Adipocyte (in vitro differentiated cells): ENCODE results near the gene IRAG1.

ENCODE experiments used
- DNase-seq: peaks from one replicate; pipeline ENCODE4 v3.0.0-alpha.2; 2015; ENCODE audit warnings: low read depth
- H3K27me3 ChIP-seq: replicated peaks from 2 replicates; pipeline ENCODE4 v1.7.0; 2013; ENCODE audit warnings: mild to moderate bottlenecking, low read length, moderate library complexity; ENCODE audit not compliant: control insufficient read depth, insufficient read depth
- H3K36me3 ChIP-seq: 2 replicates; pipeline ENCODE4 v1.7.0; 2013; ENCODE audit warnings: low read length, mild to moderate bottlenecking, moderate library complexity; ENCODE audit not compliant: control insufficient read depth, insufficient read depth, severe bottlenecking
- H3K4me1 ChIP-seq: 2 replicates; pipeline ENCODE4 v1.7.0; 2013; ENCODE audit warnings: mild to moderate bottlenecking, low read length, moderate library complexity; ENCODE audit not compliant: control insufficient read depth, insufficient read depth
- H3K4me3 ChIP-seq: 2 replicates; pipeline ENCODE4 v1.7.0; 2013; ENCODE audit warnings: mild to moderate bottlenecking, low read length, moderate library complexity
- H3K9ac ChIP-seq: 2 replicates; pipeline ENCODE4 v1.7.0; 2013; ENCODE audit warnings: mild to moderate bottlenecking, low read length, moderate library complexity
- H3K9me3 ChIP-seq: 2 replicates; pipeline ENCODE4 v1.7.0; 2013; ENCODE audit warnings: mild to moderate bottlenecking, low read length, moderate library complexity; ENCODE audit not compliant: control insufficient read depth

IRAG1 gene

DNA sequence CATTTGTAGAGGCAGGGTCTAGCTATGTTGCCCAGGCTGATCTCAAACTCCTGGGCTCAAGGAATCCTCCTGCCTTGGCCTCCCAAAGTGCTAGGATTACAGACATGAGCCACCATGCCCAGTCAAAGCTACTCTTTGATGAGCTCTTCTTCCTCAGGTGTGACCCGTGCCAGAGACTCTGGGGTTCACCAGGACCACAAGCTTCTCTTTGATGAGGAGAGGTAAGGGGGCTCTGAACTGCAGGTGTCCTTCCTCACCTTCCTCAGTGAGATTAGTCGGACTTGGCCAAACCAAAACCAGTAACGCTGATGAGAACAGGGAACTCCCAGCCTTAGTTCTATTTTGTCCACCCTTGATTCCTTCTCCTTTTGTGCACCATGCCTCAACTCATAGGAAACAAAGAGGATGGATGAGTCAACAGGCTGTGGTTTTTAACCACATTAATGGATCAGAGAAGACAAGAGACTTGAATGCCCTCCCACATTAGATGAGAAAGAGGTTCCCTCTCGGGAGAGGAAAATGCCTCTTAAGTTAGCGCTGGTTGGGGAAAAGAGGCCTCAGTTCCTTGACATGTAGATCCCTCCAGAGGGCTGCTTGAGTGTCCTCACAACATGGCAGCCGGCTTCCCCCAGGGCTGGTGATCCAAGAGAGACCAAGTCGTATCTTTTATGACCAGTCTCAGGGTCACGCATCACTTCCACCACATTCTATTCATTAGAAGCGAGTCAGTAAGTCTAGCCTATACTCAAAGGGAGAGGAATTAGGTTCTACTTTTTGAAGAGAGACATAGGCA is 31.8 kb upstream of the IRAG1 start:
- Histone ChIP-seq H3K36me3 (no peaks in the 10 kb centered on the region), H3K4me3 (no peak overlapping the region), H3K9me3 (no peaks in the 10 kb centered on the region), H3K27me3 (no peaks in the 10 kb centered on the region), H3K9ac (no peak overlapping the region), H3K4me1 (peaks cover 34% of the 10 kb centered on the region)
- no peak for DNase-seq

DNA sequence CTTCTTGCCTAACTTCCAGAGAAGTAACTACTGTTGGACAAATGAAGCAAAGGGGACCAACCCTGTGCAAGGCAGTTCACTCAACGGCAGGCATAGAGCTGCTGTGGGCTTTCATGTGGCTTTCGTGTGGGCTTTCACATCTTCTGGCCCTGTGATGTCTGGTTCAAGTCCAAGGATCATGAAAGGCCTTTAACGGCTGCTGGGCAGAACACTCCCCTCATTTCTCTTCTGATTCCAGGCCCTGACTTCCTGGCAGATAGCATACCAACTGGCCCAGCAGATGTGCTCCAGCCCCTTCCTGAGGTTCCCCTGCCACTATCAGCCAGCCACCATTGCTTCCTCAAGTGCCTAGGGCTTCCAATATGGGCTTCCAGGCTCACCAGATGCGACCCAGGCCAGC is 28.8 kb upstream of the IRAG1 start:
- Histone ChIP-seq H3K4me3 (no peak overlapping the region), H3K9me3 (no peaks in the 10 kb centered on the region), H3K36me3 (no peaks in the 10 kb centered on the region), H3K9ac (no peak overlapping the region), H3K27me3 (no peaks in the 10 kb centered on the region), H3K4me1 (peaks cover 5% of the 10 kb centered on the region)
- no peak for DNase-seq

DNA sequence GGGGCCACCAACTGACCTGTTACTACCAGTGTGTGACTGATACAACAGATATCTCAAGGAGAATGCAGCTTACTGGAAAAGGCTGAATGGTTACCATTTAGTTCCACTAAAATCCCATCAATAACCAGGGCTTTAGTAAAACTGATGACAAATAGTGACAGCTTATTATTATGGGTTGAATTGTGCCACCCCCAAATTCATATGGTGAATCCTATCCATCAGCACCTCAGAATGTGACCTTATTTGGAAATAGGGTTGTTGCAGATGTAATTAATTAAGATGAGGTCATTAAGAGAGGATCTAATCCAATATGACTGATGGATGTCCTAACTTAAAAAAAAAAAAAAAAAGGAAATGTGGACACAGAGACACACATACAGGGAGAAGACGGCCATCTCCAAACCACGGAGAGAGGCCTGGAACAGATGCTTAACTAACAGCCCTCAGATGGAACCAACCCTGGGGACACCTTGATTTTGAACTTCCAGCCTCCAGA is 27.4 kb upstream of the IRAG1 start:
- H3K4me3 ChIP-seq: no peak overlapping the region
- no peaks in the 10 kb centered on the region for H3K27me3 ChIP-seq
- H3K36me3 ChIP-seq: no peaks in the 10 kb centered on the region

DNA sequence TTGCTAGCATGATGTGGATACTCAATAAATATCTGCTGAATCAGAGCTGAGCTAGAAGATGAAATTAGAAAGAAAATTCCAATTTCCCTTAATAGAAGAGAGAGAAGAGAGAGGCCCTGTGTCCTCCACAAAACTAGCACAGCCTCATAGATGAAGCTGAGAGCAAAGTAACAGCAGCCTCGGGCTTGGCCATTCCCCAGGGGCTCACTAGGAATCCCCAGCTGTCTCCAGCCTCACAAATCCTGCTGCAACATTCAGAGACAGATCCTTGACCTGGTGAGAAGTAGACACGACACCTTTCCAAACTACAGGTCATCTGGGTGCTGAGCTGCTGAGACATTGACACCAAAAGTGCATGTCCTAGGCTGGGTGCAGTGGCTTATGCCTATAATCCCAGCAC is 26.1 kb upstream of the IRAG1 start:
- H3K9ac ChIP-seq: no peak overlapping the region
- no peak for DNase-seq
- H3K36me3 ChIP-seq: no peaks in the 10 kb centered on the region
- no peak overlapping the region for H3K4me3 ChIP-seq
- H3K9me3 ChIP-seq: no peaks in the 10 kb centered on the region
- H3K27me3 ChIP-seq: no peaks in the 10 kb centered on the region
- H3K4me1 ChIP-seq: no peaks in the 10 kb centered on the region

More for the DNA sequence above, 27.4 kb upstream of the IRAG1 start:
- Histone ChIP-seq H3K9ac (no peak overlapping the region), H3K4me1 (no peaks in the 10 kb centered on the region), H3K9me3 (no peaks in the 10 kb centered on the region)
- DNase-seq: no peak

DNA sequence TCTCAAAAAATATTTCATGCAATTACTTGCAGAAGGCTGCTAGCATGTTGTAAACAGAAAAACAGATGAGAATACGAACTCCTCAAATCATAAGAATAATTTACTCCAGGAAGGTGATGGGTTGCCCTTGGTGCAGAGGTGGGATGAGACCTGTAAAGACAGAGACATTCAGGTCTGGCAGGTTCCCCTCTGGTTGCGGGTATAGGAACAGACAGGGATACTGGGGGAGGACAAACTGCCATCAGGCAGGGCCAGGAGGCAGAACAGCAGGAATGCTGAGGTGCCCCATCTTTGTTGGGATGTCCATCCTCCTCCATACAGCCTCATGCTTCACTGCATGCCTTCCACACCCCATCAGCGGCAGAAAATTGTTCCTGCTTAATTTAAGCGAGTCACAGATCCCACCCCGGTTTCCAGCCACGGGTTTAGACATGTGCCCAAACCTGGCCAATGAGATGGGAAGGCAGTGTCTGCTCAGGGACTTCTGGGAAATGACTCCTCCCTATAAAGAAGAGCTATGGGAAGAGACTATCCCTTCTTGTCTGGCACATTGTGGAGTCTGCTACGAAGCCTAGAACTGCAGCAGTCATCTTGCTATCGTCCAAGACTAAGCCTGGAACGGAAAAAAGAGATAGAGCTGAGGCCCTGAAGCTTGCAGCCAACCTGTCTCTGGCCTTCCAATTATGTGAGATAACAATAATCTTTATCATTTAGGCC is 23.1 kb upstream of the IRAG1 start:
- H3K4me1 ChIP-seq: no peaks in the 10 kb centered on the region
- no peaks in the 10 kb centered on the region for H3K9me3 ChIP-seq
- no peak for DNase-seq
- H3K9ac ChIP-seq: no peak overlapping the region
- no peak overlapping the region for H3K4me3 ChIP-seq
- H3K36me3 ChIP-seq: no peaks in the 10 kb centered on the region
- no peaks in the 10 kb centered on the region for H3K27me3 ChIP-seq

DNA sequence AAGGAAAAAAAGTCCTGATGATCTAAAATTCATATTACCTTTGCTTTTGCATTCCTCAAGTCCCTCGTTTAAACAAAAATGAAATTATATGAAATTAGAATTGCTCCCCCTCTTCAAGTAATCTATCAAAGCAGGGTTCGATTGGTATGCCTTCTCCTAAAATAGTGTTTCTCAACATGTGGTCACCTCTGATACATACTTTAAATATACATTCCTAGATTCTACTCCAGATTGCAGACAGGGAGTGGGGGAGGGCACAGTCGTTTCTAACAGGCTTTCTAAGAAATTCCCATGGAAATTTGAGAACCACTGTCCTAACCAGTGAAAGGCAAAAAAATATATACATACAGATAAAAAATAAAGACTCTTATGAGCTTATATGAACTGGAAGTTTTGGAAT is 22.6 kb upstream of the IRAG1 start:
- H3K4me1 ChIP-seq: no peaks in the 10 kb centered on the region
- H3K9me3 ChIP-seq: no peaks in the 10 kb centered on the region
- H3K4me3 ChIP-seq: no peak overlapping the region
- H3K36me3 ChIP-seq: no peaks in the 10 kb centered on the region
- H3K9ac ChIP-seq: no peak overlapping the region
- no peaks in the 10 kb centered on the region for H3K27me3 ChIP-seq
- peak; percentile 56 for DNase-seq

DNA sequence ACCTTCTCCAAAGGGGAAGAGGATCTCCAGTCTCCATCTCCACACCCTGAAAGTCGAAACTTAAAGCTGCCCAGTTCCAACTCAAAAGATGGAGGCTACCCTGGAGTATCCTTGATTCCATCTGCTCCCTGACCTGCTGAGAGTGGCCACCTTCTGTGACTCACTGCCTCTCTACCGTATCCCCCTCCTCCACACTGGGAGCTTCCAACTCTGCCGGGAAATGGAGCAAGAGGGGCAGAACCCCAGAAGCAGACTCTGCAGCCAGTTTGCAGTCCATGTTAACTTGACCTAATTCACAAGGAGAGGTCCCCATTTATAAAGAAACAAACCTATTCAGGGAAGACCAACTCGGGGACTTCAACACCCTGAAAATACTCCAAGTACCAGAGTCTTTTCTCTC is 22.0 kb upstream of the IRAG1 start:
- H3K4me3 ChIP-seq: no peak overlapping the region
- no peaks in the 10 kb centered on the region for H3K27me3 ChIP-seq

DNA sequence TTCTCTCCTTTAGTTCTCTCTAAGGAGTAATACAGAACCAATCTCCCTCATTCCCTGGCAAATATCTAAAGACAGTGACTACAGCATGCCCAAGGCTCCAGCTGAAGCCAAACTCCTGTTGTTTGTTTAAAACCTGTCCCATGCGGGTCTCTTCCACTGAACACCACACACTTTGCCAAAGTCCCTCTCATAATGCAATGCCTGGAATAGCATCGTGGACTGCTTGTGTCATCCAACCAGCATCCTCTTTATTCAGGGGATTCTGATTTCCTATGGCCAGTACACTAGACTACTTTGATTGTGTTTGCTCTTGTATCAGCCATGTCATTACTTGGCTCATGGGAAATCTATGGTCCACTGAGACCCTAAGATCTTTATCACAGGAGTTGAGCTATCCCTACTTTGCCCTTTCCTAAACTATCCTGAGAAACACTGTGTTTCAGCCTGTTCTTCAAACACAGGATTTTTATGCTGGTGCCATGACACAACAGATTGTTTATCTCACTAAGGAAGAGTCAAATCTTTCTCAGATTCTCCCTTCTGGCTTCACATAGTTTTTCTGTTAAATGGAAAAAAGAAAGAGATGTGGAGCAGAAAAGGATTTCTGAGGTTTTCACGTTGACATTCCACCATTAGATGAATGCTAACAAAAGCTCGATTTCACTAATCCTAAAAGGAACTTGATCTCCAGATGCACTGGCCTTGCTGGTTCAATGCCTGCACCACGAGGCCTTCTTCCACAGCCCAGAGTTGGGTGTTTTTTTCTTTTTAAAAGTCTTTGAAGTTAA is 15.9 kb upstream of the IRAG1 start:
- Histone ChIP-seq H3K9me3 (no peaks in the 10 kb centered on the region), H3K4me3 (no peak overlapping the region), H3K36me3 (no peaks in the 10 kb centered on the region), H3K9ac (no peak overlapping the region), H3K4me1 (no peaks in the 10 kb centered on the region), H3K27me3 (no peaks in the 10 kb centered on the region)
- DNase-seq: peak; percentile 38

More for the DNA sequence above, 22.0 kb upstream of the IRAG1 start:
- H3K4me1 ChIP-seq: no peaks in the 10 kb centered on the region
- no peaks in the 10 kb centered on the region for H3K9me3 ChIP-seq
- H3K9ac ChIP-seq: no peak overlapping the region
- DNase-seq: no peak
- H3K36me3 ChIP-seq: no peaks in the 10 kb centered on the region

DNA sequence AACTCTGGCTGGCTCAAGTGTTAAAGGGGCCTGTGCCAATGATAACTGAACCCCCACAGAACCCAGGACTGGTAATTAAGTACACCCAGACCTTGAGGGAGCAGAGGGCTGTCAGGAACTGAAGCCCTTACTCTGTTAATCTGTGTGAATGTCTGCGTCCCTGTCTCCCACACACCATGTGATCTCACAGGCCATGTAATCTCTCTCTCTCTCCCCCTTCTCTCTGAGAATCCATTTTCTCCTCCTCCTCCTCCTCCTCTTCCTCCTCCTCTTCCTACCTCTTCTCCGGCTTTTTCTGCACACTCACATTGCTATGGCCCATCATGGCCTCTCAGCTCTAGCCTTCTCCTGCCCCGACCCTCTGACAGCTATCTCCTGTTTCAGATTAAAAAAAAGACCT is 14.6 kb upstream of the IRAG1 start:
- Histone ChIP-seq H3K4me1 (no peaks in the 10 kb centered on the region), H3K27me3 (no peaks in the 10 kb centered on the region), H3K36me3 (no peaks in the 10 kb centered on the region), H3K4me3 (no peak overlapping the region), H3K9me3 (no peaks in the 10 kb centered on the region), H3K9ac (no peak overlapping the region)
- no peak for DNase-seq

DNA sequence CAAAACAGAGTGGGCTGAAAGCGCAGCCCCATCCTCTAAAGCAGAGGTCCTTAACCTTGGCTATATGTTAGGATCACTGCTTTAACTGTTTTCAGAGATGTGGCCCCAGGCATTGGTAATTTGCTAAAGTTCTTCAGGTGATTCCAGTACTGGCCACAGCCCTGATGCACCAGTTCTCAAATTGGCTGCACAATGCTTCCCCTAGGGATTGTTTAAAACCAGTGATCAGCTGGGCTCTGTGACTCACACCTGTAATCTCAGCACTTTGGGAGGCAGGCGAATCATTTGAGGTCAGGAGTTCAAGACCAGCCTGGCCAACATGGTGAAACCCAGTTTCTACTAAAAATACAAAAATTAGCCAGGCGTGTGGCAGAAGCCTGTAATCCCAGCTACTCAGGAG is 8.4 kb upstream of the IRAG1 start:
- no peaks in the 10 kb centered on the region for H3K27me3 ChIP-seq
- no peaks in the 10 kb centered on the region for H3K36me3 ChIP-seq
- DNase-seq: no peak
- H3K4me3 ChIP-seq: no peak overlapping the region
- peaks cover 8% of the 10 kb centered on the region for H3K9me3 ChIP-seq
- peaks cover 11% of the 10 kb centered on the region for H3K4me1 ChIP-seq
- H3K9ac ChIP-seq: no peak overlapping the region

DNA sequence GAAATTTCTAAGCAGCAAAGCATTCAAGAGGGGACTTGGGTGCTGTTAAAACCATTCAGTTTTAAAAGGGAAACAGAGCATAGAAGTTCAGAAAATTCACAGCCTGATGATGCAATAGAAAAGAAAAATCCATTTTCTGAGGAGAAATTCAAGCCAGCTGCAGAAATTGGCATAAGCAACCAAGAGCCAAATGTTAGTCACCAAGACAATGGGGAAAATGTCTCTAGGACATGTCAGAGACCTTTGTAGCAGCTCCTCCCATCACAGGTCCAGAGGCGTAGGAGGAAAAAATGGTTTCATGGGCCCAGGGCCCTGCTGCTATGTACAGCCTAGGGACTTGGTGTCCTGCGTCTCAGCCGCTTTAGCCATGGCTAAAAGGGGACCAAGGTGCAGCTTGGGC is 5.5 kb upstream of the IRAG1 start:
- Histone ChIP-seq H3K9ac (peak overlapping the region; percentile 20), H3K4me3 (no peak overlapping the region), H3K36me3 (no peaks in the 10 kb centered on the region), H3K4me1 (peaks cover 41% of the 10 kb centered on the region), H3K27me3 (no peaks in the 10 kb centered on the region), H3K9me3 (peaks cover 8% of the 10 kb centered on the region)
- DNase-seq: peak; percentile 64
